Endothelial cell (in vitro differentiated cells): Measurements from ENCODE around the gene TMEM132E. TPM values are rescaled to one million over a fixed set of nuclear protein-coding genes. Genes with fewer than 3 reads are reported as not detected.

Experiments
- DNase-seq: peaks from one replicate; pipeline ENCODE4 v3.0.0; 2021; ENCODE audit warnings: low spot score
- H3K27ac Mint-ChIP-seq: one replicate; pipeline ENCODE4 v1.8.0; 2021; ENCODE audit warnings: mixed read lengths, inconsistent platforms; ENCODE audit not compliant: unreplicated experiment
- H3K27me3 Mint-ChIP-seq: one replicate; pipeline ENCODE4 v1.8.0; 2021; ENCODE audit warnings: mild to moderate bottlenecking, moderate library complexity, mixed read lengths, inconsistent platforms; ENCODE audit not compliant: unreplicated experiment
- H3K36me3 Mint-ChIP-seq: one replicate; pipeline ENCODE4 v1.8.0; 2021; ENCODE audit warnings: mild to moderate bottlenecking, low read depth, mixed read lengths, inconsistent platforms; ENCODE audit not compliant: unreplicated experiment
- H3K4me1 Mint-ChIP-seq: one replicate; pipeline ENCODE4 v1.8.0; 2021; ENCODE audit warnings: mild to moderate bottlenecking, mixed read lengths, inconsistent platforms; ENCODE audit not compliant: unreplicated experiment
- H3K4me3 Mint-ChIP-seq: one replicate; pipeline ENCODE4 v1.8.0; 2021; ENCODE audit warnings: mild to moderate bottlenecking, mixed read lengths, inconsistent platforms; ENCODE audit not compliant: unreplicated experiment
- H3K9me3 Mint-ChIP-seq: one replicate; pipeline ENCODE4 v1.8.0; 2021; ENCODE audit warnings: mixed read lengths, inconsistent platforms; ENCODE audit not compliant: unreplicated experiment
- CTCF ChIP-seq: fragments of 200-600 bp; sonication (generic); IDR thresholded peaks from one replicate; pipeline ENCODE4 v1.5.0; 2021; ENCODE audit warnings: antibody characterized with exemption; ENCODE audit not compliant: unreplicated experiment
- total RNA-seq: library from RNA; stranded (reverse); fragmentation: NEBNext Ultra II Directional; extraction: Animal tissue kit (Norgen Biotek cat#: 25700); gene quantifications from one replicate; pipeline ENCODE4 v1.2.1, GENCODE V29; 2021; ENCODE audit not compliant: unreplicated experiment

TMEM132E gene
- total RNA-seq, 1 donor from 2014 or later, result 0.08 TPM

GRCh38 chr17:34675605-34676004 lies 96.2 kb downstream of the TMEM132E start:
- H3K4me3 Mint-ChIP-seq, result no peak overlapping the region
- H3K27me3 Mint-ChIP-seq, result peaks cover 2% of the 10 kb centered on the region
- H3K9me3 Mint-ChIP-seq, result no peaks in the 10 kb centered on the region
- peaks cover 21% of the 10 kb centered on the region for H3K4me1 Mint-ChIP-seq
- no peaks in the 10 kb centered on the region for H3K36me3 Mint-ChIP-seq
- DNase-seq, result no peak
- no peak overlapping the region for H3K27ac Mint-ChIP-seq
- no peak for TF ChIP-seq CTCF

DNA sequence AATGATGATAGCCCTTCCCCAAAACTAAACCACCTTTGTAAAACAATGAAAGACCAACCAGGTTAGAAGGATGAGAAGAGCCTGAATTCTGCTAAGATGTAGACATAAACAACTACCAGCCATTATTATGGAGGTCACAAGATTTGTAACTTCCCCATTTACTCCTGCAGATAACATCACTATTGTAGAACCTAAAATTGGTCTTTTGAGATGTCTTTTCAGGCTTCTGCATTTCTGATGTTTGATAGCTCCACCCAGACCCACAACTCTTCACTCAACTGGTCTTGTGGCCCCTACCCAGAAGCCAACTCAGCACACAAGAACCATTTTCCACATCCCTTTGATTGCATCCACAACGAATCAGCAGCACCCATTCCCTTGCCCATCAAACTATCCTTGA lies 100.8 kb downstream of the TMEM132E start:
- no peaks in the 10 kb centered on the region for H3K36me3 Mint-ChIP-seq
- TF ChIP-seq CTCF, result no peak
- no peaks in the 10 kb centered on the region for H3K9me3 Mint-ChIP-seq
- H3K27me3 Mint-ChIP-seq, result peaks cover 3% of the 10 kb centered on the region
- no peak overlapping the region for H3K27ac Mint-ChIP-seq
- H3K4me1 Mint-ChIP-seq, result peaks cover 18% of the 10 kb centered on the region
- no peak for DNase-seq
- no peak overlapping the region for H3K4me3 Mint-ChIP-seq

- Mint-ChIP-seq H3K4me3 (no peak overlapping the region), H3K36me3 (no peaks in the 10 kb centered on the region), H3K4me1 (no peaks in the 10 kb centered on the region), H3K27me3 (peaks cover 3% of the 10 kb centered on the region), H3K27ac (no peak overlapping the region), H3K9me3 (no peaks in the 10 kb centered on the region)
- DNase-seq, result no peak
- no peak for TF ChIP-seq CTCF
Measured at GRCh38 chr17:34682305-34682704, 102.9 kb downstream of the TMEM132E start.

- Mint-ChIP-seq H3K4me3 (no peak overlapping the region), H3K4me1 (no peaks in the 10 kb centered on the region), H3K27me3 (peaks cover 3% of the 10 kb centered on the region), H3K36me3 (no peaks in the 10 kb centered on the region), H3K9me3 (no peaks in the 10 kb centered on the region), H3K27ac (no peak overlapping the region)
- TF ChIP-seq CTCF, result no peak
- DNase-seq, result no peak
Measured at GRCh38 chr17:34683390-34683789, 104.0 kb downstream of the TMEM132E start.

Other genes starting within 250 kb of the TMEM132E start
- gene CCL13, start 223.1 kb upstream of the TMEM132E start, total RNA-seq, result not detected
- not detected for gene CCL1, start 216.3 kb upstream of the TMEM132E start, total RNA-seq